CD4-positive, alpha-beta T cell treated with Interferon gamma for 1 hour (primary cell): ENCODE measurements around the gene WDR33.

Experiments
- DNase-seq: peaks from one replicate; pipeline ENCODE4 v3.0.0-alpha.2; 2020

The WDR33 gene

DNA sequence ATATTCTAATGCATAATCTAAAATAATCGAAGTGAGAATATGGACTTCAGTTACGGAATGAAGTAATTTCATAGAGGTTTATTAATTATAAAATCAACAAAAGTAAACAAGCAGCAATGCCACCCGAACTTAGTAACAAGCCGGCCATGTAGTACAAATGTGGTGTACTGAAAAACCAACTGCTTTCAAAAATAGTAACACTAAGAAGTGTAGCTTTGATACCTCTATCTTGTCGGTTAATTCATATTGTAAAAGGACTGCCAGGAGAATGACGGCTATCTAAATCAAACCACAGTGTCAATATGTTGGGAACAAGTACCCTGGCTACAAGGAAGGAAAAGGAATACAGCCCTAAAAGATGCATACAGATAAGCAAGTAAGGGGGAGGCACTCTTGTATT lies 48.5 kb downstream of the WDR33 start:
- no peak for DNase-seq

DNA sequence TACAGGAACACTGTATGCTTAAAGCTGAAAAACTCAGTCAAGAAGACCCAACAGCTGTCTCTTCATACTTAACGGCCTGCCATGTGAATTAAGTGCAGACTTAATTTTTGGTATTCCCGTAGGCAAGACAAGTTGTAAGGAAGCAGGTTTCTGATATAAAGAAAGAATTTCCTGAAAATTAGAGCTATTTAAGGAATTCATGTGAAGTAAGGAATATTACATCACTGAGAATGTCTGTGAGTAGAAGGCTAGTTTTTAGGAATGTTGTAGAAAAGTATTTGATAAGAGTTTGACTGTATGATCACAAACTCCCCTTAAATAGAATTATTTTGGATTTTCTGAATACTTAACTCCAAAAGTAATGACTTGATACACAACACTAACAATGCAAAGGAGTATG lies 51.0 kb downstream of the WDR33 start:
- DNase-seq = no peak

DNA sequence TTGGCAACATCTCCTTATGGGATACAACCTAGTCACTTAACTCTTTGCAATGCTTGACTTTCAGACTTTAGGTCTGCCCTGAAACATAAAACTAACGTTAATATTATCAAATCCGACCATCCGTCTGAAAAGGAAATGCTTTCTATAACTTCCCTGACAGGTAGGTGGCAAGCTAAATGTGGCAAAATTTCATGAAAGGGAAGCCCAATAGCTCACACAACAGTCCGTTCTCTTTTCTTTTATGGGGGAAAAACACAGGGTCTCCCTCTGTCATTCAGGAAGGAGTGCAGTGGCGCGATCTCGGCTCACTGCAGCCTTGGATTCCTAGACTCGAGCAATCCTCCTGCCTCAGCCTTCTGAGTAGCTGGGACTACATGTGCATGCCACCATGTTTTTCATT lies 56.8 kb downstream of the WDR33 start:
- DNase-seq = no peak

DNA sequence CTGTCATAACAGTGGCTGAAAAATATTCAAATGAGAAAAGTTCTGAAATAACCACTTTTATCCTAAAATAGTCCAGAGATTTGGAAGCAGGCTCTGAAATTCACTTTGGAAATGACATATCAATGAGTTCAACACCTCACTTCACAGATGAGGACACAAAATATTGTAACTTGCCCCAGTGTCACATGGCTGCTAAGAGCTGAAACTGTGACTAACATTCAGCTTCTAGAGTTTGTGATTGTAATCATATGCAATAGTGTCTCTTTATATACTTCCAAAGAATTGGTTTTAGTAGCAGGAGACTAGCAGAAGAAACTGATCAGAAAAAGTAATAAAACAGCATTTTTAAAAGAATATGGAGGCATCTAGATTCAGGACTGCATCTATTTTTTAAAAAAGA lies 57.6 kb downstream of the WDR33 start:
- no peak for DNase-seq

DNA sequence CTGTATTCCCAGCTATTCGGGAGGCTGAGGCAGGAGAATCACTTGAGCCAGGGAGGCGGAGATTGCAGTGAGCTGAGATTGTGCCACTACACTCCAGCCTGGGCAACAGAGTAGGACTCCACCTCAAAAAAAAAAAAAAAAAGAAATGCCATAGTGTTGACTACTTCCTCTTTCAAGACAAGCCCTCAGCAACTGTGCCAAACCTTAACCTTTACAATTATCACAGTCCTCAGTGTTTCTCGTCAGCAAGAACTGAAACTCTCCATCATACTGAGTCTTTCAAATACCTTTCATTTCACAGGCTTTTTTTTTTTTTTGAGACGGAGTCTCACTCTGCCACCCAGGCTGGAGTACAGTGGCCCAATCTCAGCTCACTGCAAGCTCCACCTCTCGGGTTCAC lies 61.4 kb downstream of the WDR33 start:
- peak; percentile 15 for DNase-seq

DNA sequence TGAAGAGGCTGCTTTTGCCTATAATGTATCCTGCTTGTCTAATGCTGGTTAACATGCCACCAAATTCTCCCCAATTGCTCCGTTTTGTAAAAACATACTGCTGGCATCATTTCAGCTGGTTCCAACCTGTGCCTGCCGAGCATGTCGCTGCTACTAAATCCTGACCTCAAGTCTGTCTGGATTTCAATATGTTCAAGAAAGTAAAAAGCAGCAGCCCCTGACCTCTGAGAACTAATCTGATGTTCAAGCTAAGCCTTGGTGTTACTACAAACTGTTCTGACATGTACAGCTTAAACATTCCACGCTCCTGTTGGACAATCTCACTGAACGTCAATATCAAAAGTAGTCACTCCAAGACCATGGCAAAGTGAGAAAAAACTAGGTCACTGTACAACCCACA lies 63.4 kb downstream of the WDR33 start:
- no peak for DNase-seq

DNA sequence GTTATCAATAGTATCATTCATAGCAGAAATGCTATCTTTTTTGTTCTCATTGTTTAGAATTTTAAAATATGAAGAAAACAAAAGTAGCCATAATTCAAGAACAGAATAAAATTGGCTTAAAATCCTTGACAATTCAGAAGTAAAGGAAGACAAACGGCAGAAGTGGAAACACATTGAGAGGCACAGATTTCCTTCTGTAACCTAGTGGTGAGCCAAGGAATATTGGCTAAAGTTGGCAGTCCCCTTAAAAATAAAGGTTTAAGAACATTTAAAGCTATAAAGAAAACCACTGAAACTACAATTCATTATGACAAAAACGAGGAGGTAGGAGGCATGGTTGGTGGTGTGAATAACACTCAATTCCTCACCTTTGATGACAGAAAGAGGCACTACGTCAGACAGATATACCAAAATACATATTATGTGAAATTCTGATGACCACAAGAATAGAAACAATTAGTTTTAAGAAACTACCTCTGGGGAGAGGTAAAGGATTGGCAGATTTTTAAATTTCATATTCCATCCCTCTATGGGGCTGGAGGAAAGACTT lies 67.4 kb downstream of the WDR33 start:
- no peak for DNase-seq

DNA sequence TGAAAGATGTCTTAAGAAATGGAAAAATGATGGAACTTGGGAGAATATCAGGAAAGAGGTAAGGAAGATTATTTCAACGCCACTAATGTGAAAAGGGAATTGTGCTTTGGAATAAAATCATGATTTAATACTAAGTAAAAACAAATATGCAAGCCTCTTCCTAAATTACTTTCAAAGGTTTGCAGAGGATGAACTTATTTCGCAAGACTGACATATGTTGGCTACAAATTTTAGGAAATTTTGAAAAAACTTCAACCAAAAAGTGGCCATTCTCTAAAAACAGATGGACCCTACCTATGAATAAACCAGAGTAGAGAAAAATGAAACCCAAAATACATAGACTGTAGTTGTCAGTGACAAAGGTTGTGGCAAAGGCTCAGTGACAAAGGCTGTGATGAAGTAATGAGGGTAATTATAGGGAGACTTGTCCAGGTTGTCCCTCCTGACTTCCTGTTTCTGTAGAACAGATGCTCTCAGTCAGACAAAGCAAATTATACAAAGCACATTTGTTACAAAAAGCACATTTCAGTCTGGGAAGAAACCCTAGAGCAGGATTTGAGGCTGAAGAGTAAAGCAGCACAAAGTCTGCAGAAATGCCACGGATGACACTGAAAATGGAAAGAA lies 70.2 kb downstream of the WDR33 start:
- DNase-seq = no peak

DNA sequence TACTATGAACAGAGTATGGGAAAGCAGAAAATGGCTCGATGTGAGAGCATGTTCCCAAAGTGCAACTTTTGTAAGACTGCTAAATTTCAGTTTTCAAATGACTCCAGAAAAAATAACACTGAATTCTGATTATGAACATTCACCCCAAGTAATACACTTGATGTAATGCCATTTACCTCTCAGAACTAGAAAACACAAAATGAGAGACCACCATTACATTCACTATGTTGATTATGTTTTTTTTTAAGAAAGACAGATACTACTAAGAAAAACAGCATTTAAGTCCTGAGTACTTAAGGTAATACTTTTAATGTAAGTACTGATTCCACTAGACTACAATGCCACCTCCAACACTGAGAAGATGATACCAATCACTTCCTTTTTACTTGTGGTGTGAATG lies 71.2 kb downstream of the WDR33 start:
- no peak for DNase-seq

DNA sequence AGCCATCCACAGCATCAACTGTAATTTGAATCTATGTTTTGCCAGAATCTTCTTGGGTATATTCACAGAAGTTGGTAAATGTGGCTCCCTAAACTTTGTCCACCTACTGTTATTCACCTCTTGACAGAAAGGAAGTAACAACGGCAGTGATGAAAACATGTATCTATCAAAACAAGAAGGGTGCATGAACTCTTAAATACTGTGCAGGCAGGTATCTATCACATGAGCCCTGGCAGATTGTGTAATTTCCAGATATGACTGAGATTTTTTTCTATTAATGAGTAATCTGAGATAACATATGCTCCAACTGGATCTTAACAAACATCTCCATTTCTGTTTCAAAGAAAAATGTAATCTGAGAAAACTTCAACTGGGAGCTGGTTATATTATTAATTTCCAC lies 73.1 kb downstream of the WDR33 start:
- DNase-seq = no peak

DNA sequence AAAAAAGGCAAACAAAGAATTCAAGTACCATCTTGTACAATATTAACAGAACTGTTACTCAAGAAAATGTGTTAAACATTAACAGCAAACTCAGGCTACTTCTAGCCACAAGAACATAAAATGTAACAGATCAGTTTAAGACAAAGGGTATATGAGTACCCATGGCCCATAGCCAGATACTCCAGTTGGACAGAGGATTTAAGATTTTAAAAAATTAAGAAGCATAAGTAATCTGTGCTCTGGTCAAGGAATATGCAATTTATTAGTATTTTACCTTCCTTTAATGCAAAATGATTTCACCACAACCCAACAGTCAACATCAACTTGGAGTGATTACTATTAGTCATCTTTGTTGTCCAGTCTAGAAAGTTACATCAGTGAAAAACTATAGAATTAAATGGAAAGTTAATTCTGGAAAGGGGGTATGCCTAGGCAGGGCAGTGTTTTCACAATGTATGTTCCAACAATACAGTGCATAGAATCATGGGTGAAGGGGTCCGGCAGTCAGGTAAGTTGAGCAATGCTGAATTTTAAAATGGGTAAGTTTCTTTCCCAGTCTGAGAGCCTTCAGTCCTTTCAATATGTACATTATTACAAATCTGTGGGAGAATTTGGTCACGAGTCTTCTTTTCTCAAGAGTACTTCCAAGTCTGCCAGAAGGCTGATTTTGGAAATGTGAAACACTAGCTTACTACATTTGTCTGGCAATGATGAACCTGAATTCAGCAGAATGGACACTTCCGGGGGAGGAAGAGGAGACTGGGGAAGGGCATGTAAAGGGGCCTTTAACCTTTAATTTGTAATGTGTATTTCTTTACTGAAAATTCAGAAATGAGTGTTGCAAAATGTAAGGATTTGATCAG lies 75.2 kb downstream of the WDR33 start:
- no peak for DNase-seq

DNA sequence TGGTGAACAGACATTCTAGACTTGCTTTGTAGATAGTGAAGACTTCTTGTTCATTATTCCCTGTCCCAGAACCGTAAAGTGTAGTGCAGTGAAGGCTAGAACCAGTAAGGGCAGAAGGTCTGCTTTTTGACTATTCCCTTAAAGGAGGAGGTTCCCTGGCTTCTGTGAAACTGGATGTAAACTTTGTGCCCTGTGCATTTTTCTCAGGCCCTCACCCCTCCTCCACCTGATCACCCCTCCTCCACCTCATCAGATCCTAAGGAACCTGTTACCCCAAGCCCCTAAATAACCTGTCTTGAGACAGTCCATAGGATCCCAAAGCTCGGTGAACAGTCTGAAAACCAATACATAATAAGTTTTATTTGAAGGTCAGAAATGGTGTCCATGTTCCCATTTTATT lies 75.9 kb downstream of the WDR33 start:
- DNase-seq = no peak

DNA sequence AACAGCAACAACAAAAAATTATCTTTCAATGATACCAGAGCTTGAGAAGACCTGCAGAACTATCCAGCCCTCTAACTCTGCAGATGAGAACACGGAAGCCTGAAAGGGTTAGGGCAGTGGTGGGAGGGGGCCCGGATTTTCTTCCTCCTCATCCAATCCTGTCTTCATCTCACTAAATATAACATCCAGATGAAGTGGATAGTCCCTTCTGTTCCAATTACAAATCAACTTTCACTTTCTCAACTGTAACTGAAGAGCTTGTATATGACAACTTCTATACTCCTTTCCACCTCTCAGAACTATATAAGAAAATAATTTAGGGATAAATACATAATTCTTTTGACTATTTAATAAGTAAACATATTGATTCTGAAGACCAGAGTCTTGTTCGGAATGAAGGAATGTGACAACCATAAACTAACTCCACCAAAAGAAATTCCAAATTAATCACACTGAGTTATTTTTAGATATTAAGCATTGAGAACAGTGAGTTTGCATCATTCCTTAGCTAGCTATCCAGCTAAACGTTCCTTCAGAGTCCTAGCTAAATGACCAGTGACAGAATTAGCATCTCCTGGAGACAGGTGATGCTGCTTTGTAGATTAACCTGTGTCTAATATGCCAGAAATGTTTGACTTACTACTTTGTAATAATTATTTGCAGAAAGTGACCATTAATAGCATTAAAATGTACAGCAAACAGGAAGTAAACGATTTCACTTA lies 77.0 kb downstream of the WDR33 start:
- DNase-seq = no peak

DNA sequence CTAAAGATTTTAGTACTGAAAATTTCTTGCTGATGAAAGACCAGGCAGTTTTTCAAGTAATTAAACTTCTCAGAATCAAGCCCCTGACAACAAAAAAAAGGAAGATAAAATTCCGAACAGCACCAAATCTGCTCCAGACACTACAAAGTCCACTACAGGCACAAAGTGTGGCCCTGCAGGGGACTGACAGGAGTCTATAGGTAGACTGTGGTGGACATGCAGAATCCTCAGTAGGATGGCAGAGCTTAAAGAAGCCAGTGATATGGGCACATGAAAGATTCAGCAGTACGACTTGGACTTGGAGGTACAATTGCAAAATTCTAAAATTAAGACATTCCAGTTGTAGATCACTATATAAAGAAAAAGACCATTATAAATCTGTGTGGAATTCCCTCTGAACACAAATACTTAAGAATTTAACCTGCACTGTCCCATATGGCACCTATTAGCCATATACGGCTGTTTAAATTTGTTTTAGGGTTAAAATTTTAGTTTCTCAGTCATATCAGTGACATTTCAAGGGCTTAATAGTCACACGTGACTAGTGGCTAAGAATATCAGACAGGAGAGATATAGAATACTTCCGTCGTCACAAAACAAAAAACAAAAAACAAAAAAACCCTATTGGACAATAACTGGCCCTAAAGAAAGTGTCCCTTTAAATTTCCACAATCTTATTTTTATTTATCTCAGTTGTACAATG lies 77.7 kb downstream of the WDR33 start:
- no peak for DNase-seq

DNA sequence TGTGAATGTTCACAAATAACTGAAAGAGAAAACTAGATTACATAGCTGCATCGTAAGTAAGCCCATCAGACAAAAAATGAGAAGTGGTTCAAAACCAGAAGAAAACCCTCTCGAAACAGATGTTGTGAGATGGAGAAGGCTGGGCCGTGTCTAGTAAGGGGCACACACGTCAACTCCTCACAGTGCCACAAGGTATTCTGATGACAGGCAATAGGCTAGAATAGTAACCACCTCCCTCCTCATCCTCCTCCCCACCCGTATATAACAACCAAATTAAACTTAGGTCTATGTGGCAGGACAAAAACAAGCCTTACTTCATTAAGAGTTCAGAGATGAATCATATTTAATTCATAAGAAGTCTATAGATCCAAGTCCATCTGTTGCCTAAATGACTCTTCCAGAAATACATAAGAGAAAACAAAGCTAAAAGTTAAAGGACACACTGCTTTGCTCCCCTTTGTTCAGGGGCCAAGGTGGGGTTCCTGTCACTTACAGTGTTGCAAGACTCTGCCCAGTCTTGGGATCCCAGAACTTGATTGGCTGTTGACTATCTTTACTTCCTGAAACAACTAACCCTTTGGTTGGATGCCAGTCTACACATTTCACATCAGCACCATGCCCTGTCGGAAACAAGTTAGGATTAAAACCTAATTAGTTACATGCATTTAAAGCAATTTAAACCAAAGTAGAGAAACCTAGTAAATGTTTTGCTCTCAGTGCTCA lies 84.7 kb downstream of the WDR33 start:
- DNase-seq = no peak

DNA sequence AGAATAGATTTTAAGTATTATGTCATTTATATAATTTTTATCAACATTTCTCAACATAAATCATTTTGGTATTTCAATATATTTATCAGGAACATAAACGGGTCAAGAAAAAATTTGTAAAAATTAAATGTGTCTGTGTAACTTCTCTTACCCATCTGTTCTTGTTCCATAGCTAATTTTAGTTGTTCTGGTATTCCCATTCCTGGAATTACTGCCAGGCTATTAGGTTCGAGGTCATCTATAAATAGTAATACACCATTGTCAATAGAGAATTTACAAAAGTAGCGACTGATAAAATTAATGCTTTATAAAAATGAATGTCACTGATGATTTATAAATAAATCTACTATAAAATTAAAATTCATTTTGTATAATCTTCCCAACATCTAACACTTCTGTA lies 88.2 kb downstream of the WDR33 start:
- no peak for DNase-seq

DNA sequence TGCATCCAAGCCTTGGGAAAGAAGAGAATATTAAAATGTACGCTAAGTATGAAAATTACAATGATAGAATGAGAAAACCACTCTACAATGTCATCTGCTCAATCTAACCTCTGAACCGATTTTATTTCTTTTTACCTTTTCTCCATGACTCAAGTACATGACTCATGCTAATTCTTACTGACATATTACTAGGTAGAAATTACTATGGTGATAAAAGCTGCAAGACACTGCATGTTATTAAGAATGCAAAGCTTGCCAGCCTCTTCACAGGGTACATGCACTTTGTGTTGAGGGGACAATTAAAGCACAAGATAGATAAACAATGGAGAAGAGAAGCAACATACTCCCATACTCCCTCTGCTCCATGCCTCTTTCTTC lies 89.0 kb downstream of the WDR33 start:
- DNase-seq = no peak

DNA sequence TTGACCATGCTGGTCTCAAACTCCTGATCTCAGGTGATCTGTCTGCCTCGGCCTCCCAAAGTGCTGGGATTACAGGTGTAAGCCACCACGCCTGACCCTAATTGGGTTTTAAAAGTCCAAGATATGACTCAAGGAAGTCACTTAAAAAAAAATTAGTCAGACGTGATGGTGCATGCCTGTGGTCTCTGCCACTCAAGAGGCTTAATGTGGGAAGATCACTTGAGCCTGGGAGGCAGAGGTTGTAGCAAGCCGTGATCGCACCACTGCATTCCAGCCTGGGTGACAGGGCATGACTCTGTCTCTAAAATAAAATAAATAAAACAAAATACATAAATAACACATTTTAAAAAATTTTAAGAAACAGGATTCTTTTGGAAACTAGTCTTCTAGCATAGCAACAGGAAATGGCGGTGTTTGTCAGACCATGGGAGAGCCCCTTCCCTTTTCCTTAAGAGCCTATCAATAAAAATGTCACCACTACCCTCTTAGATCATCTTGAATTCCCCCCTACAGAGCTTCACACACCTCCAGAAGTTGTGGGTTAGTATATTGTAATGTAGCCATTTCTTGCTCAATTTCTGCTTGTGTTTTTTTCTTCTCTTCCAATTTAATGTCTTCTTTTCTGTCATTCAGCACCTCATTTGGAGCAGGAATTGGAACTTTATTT lies 89.5 kb downstream of the WDR33 start:
- no peak for DNase-seq

DNA sequence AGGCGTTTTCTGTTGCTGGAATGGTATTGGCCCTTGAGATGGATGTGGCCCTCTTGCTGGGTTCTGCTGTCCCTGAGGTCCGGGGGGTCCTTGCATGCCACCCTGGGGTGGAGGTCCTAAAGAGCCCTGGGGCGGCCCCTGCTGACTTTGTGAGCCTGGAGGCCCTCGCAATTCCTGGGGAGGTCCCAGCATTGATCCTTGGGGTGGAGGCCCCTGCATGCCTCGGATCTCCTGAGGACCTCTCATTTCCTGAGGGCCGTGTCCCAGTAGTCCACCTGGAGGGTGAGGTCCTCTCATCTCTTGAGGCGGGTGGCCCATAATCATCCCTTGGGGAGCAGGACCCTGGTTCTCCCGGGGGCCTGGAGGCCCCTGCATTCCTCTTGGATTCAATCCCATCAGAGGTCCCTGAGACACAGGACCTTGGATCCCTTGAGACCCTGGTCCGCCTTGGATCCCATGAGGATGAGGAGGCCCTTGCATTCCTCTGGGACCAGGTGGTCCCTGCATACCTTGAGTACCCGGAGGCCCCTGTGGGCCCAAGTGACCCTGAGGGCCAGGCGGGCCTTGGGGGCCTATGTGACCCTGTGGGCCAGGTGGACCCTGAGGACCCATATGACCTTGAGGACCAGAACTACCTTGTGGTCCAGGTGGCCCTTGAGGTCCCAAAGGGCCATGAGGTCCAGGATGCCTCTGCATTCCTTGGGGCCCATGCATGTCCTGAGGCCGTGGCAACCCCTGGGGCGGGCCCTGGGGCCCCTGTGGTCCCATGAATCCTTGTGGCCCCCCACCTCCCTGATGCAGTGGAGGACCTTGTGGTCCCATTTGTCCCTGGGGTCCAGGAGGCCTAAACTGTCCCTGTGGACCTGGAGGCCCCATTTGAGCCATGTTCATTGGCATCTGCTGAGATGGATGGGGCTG lies 91.4 kb downstream of the WDR33 start:
- DNase-seq = no peak

DNA sequence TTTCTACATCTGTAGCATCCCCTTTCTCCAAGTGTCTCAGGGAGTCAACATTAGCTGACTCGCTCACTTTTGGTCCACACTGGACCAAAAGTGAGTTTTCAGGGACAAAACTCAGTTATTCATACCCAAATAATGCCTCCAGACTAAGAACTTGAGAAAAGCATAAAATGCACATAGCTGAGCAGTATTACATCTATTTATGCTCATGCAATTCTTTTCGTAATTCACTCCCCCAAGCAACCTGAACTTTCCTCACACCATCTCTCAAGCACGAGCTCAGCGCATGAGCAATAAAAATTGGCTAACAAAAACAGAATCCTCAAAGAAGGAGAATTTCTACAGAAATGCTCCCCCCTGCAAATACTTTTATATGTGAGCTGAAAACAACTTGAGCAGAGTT lies 92.7 kb downstream of the WDR33 start:
- DNase-seq = no peak
